K562 (cell line): Measurements from ENCODE around the gene RAB7A. TPM values are rescaled to one million over a fixed set of nuclear protein-coding genes. Genes with fewer than 3 reads are reported as not detected.
A peak's percentile ranks its signal among the peaks of the same experiment; 100 is the strongest.
"Not testable (repeated sequence)": the region's sequence is repeated elsewhere in the genome, so short reads cannot be mapped to it uniquely, and the experiment has no call there.

Experiments
- ATAC-seq: fragments of 200-7000 bp; cut with Tn5 transposase; 3 replicates; pipeline ENCODE4 v1.9.1; 2020; ENCODE audit warnings: moderate library complexity
- BruUV-seq: library from RNA; stranded (reverse); fragments of 400-500 nt; replicated peaks from 2 replicates; lab custom pipeline; 2021; lab: Mats Ljungman, UMichigan
- CTCF ChIA-PET: fragments of 300-600 bp; formaldehyde crosslinking; extraction: SDS; loops from one replicate; lab custom pipeline; 2021; ENCODE audit warnings: low intra/inter-chr PET ratio; lab: Yijun Ruan, JAX
- POLR2A ChIA-PET: fragments of 300-600, 350-650 bp; sonication (Branson Sonifier 250); formaldehyde crosslinking; extraction: SDS; loops from one replicate; lab custom pipeline; 2021; ENCODE audit warnings: antibody characterized with exemption, inconsistent platforms; lab: Yijun Ruan, JAX
- DNase-seq, 4 experiments: peaks; one replicate each; pipeline versions ENCODE4 v3.0.0 to v3.0.0-alpha.2; 2011 to 2018; ENCODE audit warnings: low spot score in 3 of 4, mixed read lengths in 3 of 4; ENCODE audit errors: extremely low read depth in 1 of 4
- FAIRE-seq: peaks from 2 replicates; lab custom pipeline; 2011; peaks lifted over from hg19 to GRCh38; lab: Jason Lieb, UNC
- H2AFZ ChIP-seq: 2 replicates; pipeline ENCODE4 v1.6.0; 2011; ENCODE audit warnings: low read depth, low read length, control low read depth, inconsistent platforms
- H3K27ac ChIP-seq: fragments of 200-600 bp; 3 replicates; pipeline ENCODE4 v1.8.0; 2011; ENCODE audit warnings: low read depth, mild to moderate bottlenecking, control low read depth, inconsistent platforms, low read length, moderate library complexity, mixed read lengths; ENCODE audit errors: extremely low read depth
- H3K27me3 ChIP-seq, 2 experiments: fragments of 300-600 bp in 1 of 2; 2 replicates in 1 of 2; 3 replicates in 1 of 2; pipeline versions ENCODE4 v1.6.0 to v1.8.0; 2011; ENCODE audit warnings: inconsistent platforms in 2 of 2, low read length in 2 of 2, mild to moderate bottlenecking in 1 of 2, mixed read lengths in 1 of 2, moderate library complexity in 1 of 2; ENCODE audit not compliant: control insufficient read depth in 2 of 2, insufficient read depth in 2 of 2
- H3K36me3 ChIP-seq: fragments of 300-600 bp; 3 replicates; pipeline ENCODE4 v1.8.0; 2011; ENCODE audit warnings: mild to moderate bottlenecking, low read length, inconsistent platforms; ENCODE audit not compliant: control insufficient read depth, insufficient read depth
- H3K4me1 ChIP-seq, 2 experiments: fragments of 200-600 bp in 1 of 2; replicated peaks in 1 of 2; 2 replicates in 1 of 2; 3 replicates in 1 of 2; pipeline versions ENCODE4 v1.5.1 to v1.8.0; 2011; ENCODE audit warnings: inconsistent platforms in 2 of 2, low read length in 2 of 2, mild to moderate bottlenecking in 1 of 2, mixed read lengths in 1 of 2, moderate library complexity in 1 of 2; ENCODE audit not compliant: control insufficient read depth in 2 of 2, insufficient read depth in 2 of 2
- H3K4me2 ChIP-seq: 2 replicates; pipeline ENCODE4 v1.6.1; 2011; ENCODE audit warnings: low read length, control low read depth, inconsistent platforms, mixed read lengths; ENCODE audit not compliant: insufficient read depth
- H3K4me3 ChIP-seq: fragments of 200-600 bp; sonication (generic), shearing (Covaris generic); 2 replicates; pipeline ENCODE4 v1.5.1; 2016; ENCODE audit warnings: control low read depth, inconsistent platforms
- H3K79me2 ChIP-seq: fragments of 200-600 bp; 3 replicates; pipeline ENCODE4 v1.8.0; 2011; ENCODE audit warnings: low read length, inconsistent platforms; ENCODE audit not compliant: control insufficient read depth, insufficient read depth
- H3K9ac ChIP-seq, 2 experiments: 2 replicates each; pipeline versions ENCODE4 v1.6.0 to v1.6.1; 2011; ENCODE audit warnings: low read depth in 2 of 2, low read length in 2 of 2, control low read depth in 1 of 2, inconsistent platforms in 1 of 2, mild to moderate bottlenecking in 1 of 2, mixed read lengths in 1 of 2; ENCODE audit not compliant: insufficient read depth in 1 of 2
- H3K9me1 ChIP-seq: one replicate; pipeline ENCODE4 v1.6.0; 2011; ENCODE audit warnings: inconsistent platforms, mild to moderate bottlenecking, low read length, moderate library complexity; ENCODE audit not compliant: control insufficient read depth, insufficient read depth
- H3K9me3 ChIP-seq: replicated peaks from 2 replicates; pipeline ENCODE4 v1.5.1; 2011; ENCODE audit warnings: low read depth, low read length, inconsistent platforms; ENCODE audit not compliant: control insufficient read depth, insufficient read depth
- H4K20me1 ChIP-seq: replicated peaks from 2 replicates; pipeline ENCODE4 v1.6.1; 2011; ENCODE audit warnings: low read length, inconsistent platforms, mixed read lengths; ENCODE audit not compliant: control insufficient read depth, insufficient read depth
- BRF1 ChIP-seq: IDR thresholded peaks from 3 replicates; pipeline ENCODE4 v1.6.1; 2011; ENCODE audit warnings: borderline replicate concordance, mild to moderate bottlenecking; ENCODE audit not compliant: insufficient read length; ENCODE audit errors: extremely low read depth
- CC2D1A ChIP-seq: fragments of 450-650 bp; IDR thresholded peaks from 2 replicates; pipeline ENCODE4 v1.6.1; 2017; ENCODE audit warnings: mild to moderate bottlenecking
- HBP1 ChIP-seq: fragments of 450-650 bp; formaldehyde crosslinking; IDR thresholded peaks from 2 replicates; pipeline ENCODE4 v1.4.0; 2022; ENCODE audit warnings: missing genetic modification characterization
- NBN ChIP-seq: fragments of 450-650 bp; IDR thresholded peaks from 2 replicates; pipeline ENCODE4 v1.6.1; 2016; ENCODE audit warnings: low read depth, mild to moderate bottlenecking
- RBM34 ChIP-seq: fragments of 200-400 bp; formaldehyde crosslinking; IDR thresholded peaks from 2 replicates; pipeline ENCODE4 v1.6.1; 2018; ENCODE audit warnings: low read length, borderline replicate concordance; ENCODE audit not compliant: insufficient read depth
- WGBS: fragments of 100-300 bp; shearing (Covaris generic); methylation state at CpG from one replicate; pipeline ENCODE4 v1.1.6; 2016; ENCODE audit warnings: low coverage, mixed read lengths; ENCODE audit not compliant: insufficient coverage; ENCODE audit errors: missing lambda C conversion rate; 5-methylcytosine and 5-hydroxymethylcytosine counted together
- in situ Hi-C: fragments of 300-500 bp; cut with MboI; formaldehyde crosslinking; loops from 4 replicates; pipeline ENCODE4 v1.15.0; 2018; ENCODE audit warnings: inconsistent platforms, mixed read lengths
- intact Hi-C: fragments of 100-400 bp; cut with micrococcal nuclease; formaldehyde crosslinking; loops from 2 replicates; pipeline ENCODE4 v1.14.2; 2022
- polyA plus RNA-seq, 8 experiments: library from polyadenylated mRNA; depleted of rRNA in 4 of 8; stranded (reverse) in 5 of 8; unstranded in 3 of 8; fragments of >200 nt; fragmentation: Nextera tagmentation in 2 of 8; fragmentation: Illumina TruSeq in 1 of 8; extraction: Ambion mirVana in 2 of 8; extraction: Trizol in 1 of 8; gene quantifications; 2 replicates each; pipeline versions ENCODE4 v1.2.1 to v1.2.3, GENCODE V29; 2011 to 2014; ENCODE audit warnings: inconsistent platforms in 1 of 8, missing spikeins in 1 of 8
- total RNA-seq, 7 experiments: library from RNA; depleted of rRNA in 6 of 7; stranded (reverse); fragments of >200 nt in 6 of 7; fragmentation: Illumina TruSeq in 2 of 7; extraction: Trizol in 2 of 7; gene quantifications; 2 replicates each; pipeline versions ENCODE4 v1.2.1 to v1.2.3, GENCODE V29; 2011 to 2021; ENCODE audit warnings: low replicate concordance in 1 of 7

RAB7A gene
- total and polyA plus RNA-seq, 9 of the 15 experiments (the other 6 are each of a cell fraction or from before 2014, with no cell fraction given): 30.9 to 204 (median 72.8) TPM

GRCh38 chr3:128825117-128825725 is 99.2 kb downstream of the RAB7A start:
- in situ Hi-C loops: no loop called here
- intact Hi-C loops: no loop called here
- CTCF ChIA-PET: no interaction called here
- Histone ChIP-seq H3K36me3 (no peaks in the 10 kb centered on the region), H3K9ac (no peak overlapping the region; a peak in 1 of 4 replicates), H3K79me2 (no peaks in the 10 kb centered on the region), H3K4me3 (no peak overlapping the region), H3K4me2 (no peak overlapping the region), H3K9me3 (no peaks in the 10 kb centered on the region), H4K20me1 (no peaks in the 10 kb centered on the region), H3K27ac (no peak overlapping the region), H3K27me3 (no peaks in the 10 kb centered on the region), H3K4me1 (peaks cover 0 to 9% of the 10 kb centered on the region in 2 experiments; a peak in 3 of 5 replicates), H3K9me1 (no peaks in the 10 kb centered on the region), H2AFZ (no peak overlapping the region)
- FAIRE-seq (no peak), ATAC-seq (no peak), DNase-seq (no peak)
- TF ChIP-seq NBN (no peak), CC2D1A (no peak), HBP1 (CRISPR knock-in tag) (no peak), BRF1 (no peak), RBM34 (no peak)
- no TSS peak for BruUV-seq
- WGBS: 61% methylated on average over 4 of the region's 4 CpGs
- POLR2A ChIA-PET: interaction anchor here (0.6 kb wide), 1 partner anchor 201 kb away, joined by 3 read pairs; no protein-coding TSS in a partner anchor

DNA sequence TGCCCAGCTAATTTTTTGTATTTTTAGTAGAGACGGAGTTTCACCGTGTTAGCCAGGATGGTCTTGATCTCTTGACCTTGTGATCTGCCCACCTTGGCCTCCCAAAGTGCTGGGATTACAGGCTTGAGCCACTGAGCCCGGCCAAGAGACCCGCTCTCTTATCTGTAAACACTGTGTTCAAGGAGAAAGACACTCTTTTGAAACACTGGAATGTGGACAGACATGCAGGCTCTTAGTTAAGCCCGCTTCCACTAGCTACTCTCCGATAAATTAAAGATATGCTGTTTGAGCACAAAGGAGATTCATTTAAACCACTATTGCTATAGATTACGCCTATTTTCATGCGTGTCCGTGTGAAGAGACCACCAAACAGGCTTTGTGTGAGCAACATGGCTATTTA is 103.1 kb downstream of the RAB7A start:
- peak; percentile 57 for ATAC-seq
- H3K27me3 ChIP-seq, H3K36me3 ChIP-seq, H3K4me3 ChIP-seq, H3K79me2 ChIP-seq, H3K9ac ChIP-seq, BruUV-seq, CTCF ChIA-PET, POLR2A ChIA-PET, intact Hi-C loops, in situ Hi-C loops, FAIRE-seq, H3K9me3 ChIP-seq, DNase-seq, H4K20me1 ChIP-seq, H3K9me1 ChIP-seq, H3K4me2 ChIP-seq, H2AFZ ChIP-seq: not testable (repeated sequence)
- WGBS: 76% methylated on average over 4 of the region's 9 CpGs
- Histone ChIP-seq H3K27ac (peak overlapping the region; percentile 66; the same call in 2 of the 3 replicates), H3K4me1 (peaks cover 0 to 12% of the 10 kb centered on the region in 2 experiments; a peak in 3 of 5 replicates)
